ENCODE data around the gene PRKACA. TPM values are rescaled to one million over a fixed set of nuclear protein-coding genes. Genes with fewer than 3 reads are reported as not detected.

PRKACA gene
- total and polyA plus RNA-seq, 10 of the 15 experiments (the other 5 are each of a cell fraction or from before 2014, with no cell fraction given), result 0.53 to 68.5 (median 11.2) TPM

DNA sequence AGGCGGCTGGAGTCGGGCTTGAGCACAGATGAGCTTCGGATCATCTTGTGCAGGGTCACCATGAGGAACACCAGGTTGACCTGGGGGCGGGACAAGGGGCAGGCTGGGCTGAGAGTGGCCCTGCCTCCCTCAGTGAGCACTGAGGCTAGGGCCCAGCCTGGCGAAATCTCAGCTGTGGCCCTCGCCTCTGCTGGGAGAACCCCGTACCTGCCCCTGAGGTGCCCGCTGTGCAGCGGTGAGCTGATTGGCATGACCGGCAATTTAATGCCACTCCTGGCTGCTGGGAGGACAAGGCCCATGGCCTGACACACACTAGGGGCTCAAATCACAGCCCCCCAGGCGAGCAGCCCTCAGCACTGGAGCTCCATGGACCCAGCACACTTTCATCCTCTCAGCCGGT is 38.6 kb upstream of the PRKACA start:
- H3K4me1 ChIP-seq (ENCODE audit: control insufficient read depth, insufficient read depth, low read length), result no peaks in the 10 kb centered on the region

More for the DNA sequence above, 38.6 kb upstream of the PRKACA start:
- RAD21 ChIA-PET (ENCODE audit: unreplicated experiment), result interaction anchor here (0.5 kb wide), 1 partner anchor 42 kb away, joined by 3 read pairs; no protein-coding TSS in a partner anchor
- BruUV-seq (replicated peaks), result no TSS peak
- 84% methylated on average over 12 of the region's 12 CpGs for WGBS (ENCODE audit: insufficient coverage, insufficient replicate concordance, low lambda C conversion rate, missing lambda C conversion rate)
- CTCF ChIA-PET, result no interaction called here
- Histone ChIP-seq H3K4me3 (no peak overlapping the region), H3K27me3 (replicated peaks in 1 of 2; ENCODE audit: control insufficient read depth in 2 of 2, insufficient read depth in 2 of 2, low read length in 1 of 2) (no peaks in the 10 kb centered on the region), H4K20me1 (ENCODE audit: control insufficient read depth, insufficient read depth) (no peaks in the 10 kb centered on the region), H3K9ac (ENCODE audit: control insufficient read depth, insufficient read depth, low read length) (no peak overlapping the region), H3K9me3 (replicated peaks; ENCODE audit: control insufficient read depth, insufficient read depth, low read length) (no peaks in the 10 kb centered on the region), H3K36me3 (ENCODE audit: control insufficient read depth in 2 of 2, insufficient read depth in 2 of 2, low read length in 1 of 2) (no peaks in the 10 kb centered on the region), H3K27ac (ENCODE audit: control insufficient read depth, insufficient read depth) (no peak overlapping the region), H3K79me2 (ENCODE audit: control insufficient read depth, insufficient read depth, low read length) (no peaks in the 10 kb centered on the region), H2AFZ (ENCODE audit: control insufficient read depth, low read depth, low read length) (no peak overlapping the region), H3K4me2 (ENCODE audit: control insufficient read depth, insufficient read depth) (no peak overlapping the region)
- POLR2A ChIA-PET, result no interaction called here
- in situ Hi-C loops (cut with MboI), result no loop called here
- DNase-seq (ENCODE audit: low read depth, low spot score), result no peak
- no peak for ATAC-seq
- TF ChIP-seq CHD4 (IDR thresholded peaks at IDR 0.05) (no peak), EGR1 (IDR thresholded peaks at IDR 0.05; ENCODE audit: borderline replicate concordance in 1 of 2, low read depth in 2 of 2, low read length in 2 of 2) (no peak), DPF2 (IDR thresholded peaks at IDR 0.05) (no peak), STAT1 (conservative IDR thresholded peaks at IDR 0.05) (no peak)
- TF ChIP-seq, protein P1, sequence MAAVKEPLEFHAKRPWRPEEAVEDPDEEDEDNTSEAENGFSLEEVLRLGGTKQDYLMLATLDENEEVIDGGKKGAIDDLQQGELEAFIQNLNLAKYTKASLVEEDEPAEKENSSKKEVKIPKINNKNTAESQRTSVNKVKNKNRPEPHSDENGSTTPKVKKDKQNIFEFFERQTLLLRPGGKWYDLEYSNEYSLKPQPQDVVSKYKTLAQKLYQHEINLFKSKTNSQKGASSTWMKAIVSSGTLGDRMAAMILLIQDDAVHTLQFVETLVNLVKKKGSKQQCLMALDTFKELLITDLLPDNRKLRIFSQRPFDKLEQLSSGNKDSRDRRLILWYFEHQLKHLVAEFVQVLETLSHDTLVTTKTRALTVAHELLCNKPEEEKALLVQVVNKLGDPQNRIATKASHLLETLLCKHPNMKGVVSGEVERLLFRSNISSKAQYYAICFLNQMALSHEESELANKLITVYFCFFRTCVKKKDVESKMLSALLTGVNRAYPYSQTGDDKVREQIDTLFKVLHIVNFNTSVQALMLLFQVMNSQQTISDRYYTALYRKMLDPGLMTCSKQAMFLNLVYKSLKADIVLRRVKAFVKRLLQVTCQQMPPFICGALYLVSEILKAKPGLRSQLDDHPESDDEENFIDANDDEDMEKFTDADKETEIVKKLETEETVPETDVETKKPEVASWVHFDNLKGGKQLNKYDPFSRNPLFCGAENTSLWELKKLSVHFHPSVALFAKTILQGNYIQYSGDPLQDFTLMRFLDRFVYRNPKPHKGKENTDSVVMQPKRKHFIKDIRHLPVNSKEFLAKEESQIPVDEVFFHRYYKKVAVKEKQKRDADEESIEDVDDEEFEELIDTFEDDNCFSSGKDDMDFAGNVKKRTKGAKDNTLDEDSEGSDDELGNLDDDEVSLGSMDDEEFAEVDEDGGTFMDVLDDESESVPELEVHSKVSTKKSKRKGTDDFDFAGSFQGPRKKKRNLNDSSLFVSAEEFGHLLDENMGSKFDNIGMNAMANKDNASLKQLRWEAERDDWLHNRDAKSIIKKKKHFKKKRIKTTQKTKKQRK (IDR thresholded peaks at IDR 0.05; ENCODE audit: low read depth, low read length), result no peak
- intact Hi-C loops (cut with micrococcal nuclease; ENCODE audit: unreplicated experiment), result no loop called here
- SMC1A ChIA-PET (ENCODE audit: uncharacterized antibody, unreplicated experiment), result no interaction called here
- FAIRE-seq, result no peak

Measured in GM12878 (cell line).